ENCODE data around the gene ADGRG4. TPM values are rescaled to one million over a fixed set of nuclear protein-coding genes. Genes with fewer than 3 reads are reported as not detected.

ADGRG4 gene
- total RNA-seq, 2 donors from 2014 or later, result not detected

- Mint-ChIP-seq H3K4me3 (no peak overlapping the region), H3K27me3 (no peaks in the 10 kb centered on the region), H3K9me3 (no peaks in the 10 kb centered on the region), H3K4me1 (no peaks in the 10 kb centered on the region), H3K36me3 (ENCODE audit: low read depth) (no peaks in the 10 kb centered on the region), H3K27ac (no peak overlapping the region)
- ATAC-seq (replicated peaks), result no peak
These were observed 149.5 kb downstream of the ADGRG4 start for GRCh38 chrX:136450050-136450830.

GRCh38 chrX:136452614-136453013, 151.9 kb downstream of the ADGRG4 start:
- no peak for ATAC-seq (replicated peaks)
- Mint-ChIP-seq H3K27ac (no peak overlapping the region), H3K36me3 (ENCODE audit: low read depth) (no peaks in the 10 kb centered on the region), H3K4me1 (no peaks in the 10 kb centered on the region), H3K4me3 (no peak overlapping the region), H3K27me3 (no peaks in the 10 kb centered on the region), H3K9me3 (no peaks in the 10 kb centered on the region)

- H3K4me1 Mint-ChIP-seq, result no peaks in the 10 kb centered on the region
- no peaks in the 10 kb centered on the region for H3K9me3 Mint-ChIP-seq
- H3K36me3 Mint-ChIP-seq (ENCODE audit: low read depth), result no peaks in the 10 kb centered on the region
- no peaks in the 10 kb centered on the region for H3K27me3 Mint-ChIP-seq
- no peak overlapping the region for H3K27ac Mint-ChIP-seq
- no peak overlapping the region for H3K4me3 Mint-ChIP-seq
- no peak for ATAC-seq (replicated peaks)
These were observed 152.4 kb downstream of the ADGRG4 start for GRCh38 chrX:136453114-136453513.

DNA sequence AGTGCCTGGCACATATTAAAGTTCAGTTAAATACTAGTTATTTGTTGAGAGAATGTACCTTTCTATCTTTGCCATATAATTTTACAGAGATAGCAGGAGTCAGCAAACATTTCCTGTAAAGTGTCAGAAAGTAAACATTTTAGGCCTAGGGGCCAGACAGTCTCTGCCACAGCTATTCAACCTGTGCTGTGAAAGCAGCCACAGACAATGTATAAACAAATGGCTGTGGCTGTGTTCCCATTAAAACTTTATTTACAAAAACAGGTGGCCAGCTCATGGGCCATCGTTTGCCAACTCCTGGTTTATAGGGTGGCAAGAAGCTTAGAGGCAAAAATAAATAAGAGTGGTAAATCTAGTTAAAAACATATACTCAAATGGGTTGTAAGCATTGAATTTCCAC, 153.0 kb downstream of the ADGRG4 start:
- Mint-ChIP-seq H3K27me3 (no peaks in the 10 kb centered on the region), H3K9me3 (no peaks in the 10 kb centered on the region), H3K36me3 (ENCODE audit: low read depth) (no peaks in the 10 kb centered on the region), H3K27ac (no peak overlapping the region), H3K4me3 (no peak overlapping the region), H3K4me1 (no peaks in the 10 kb centered on the region)
- ATAC-seq (replicated peaks), result no peak

GRCh38 chrX:136456133-136456532, 155.4 kb downstream of the ADGRG4 start:
- H3K4me1 Mint-ChIP-seq, result no peaks in the 10 kb centered on the region
- H3K9me3 Mint-ChIP-seq, result no peaks in the 10 kb centered on the region
- H3K36me3 Mint-ChIP-seq (ENCODE audit: low read depth), result no peaks in the 10 kb centered on the region
- no peak overlapping the region for H3K27ac Mint-ChIP-seq
- no peak for ATAC-seq (replicated peaks)
- no peaks in the 10 kb centered on the region for H3K27me3 Mint-ChIP-seq
- H3K4me3 Mint-ChIP-seq, result no peak overlapping the region

- no peak overlapping the region for H3K4me3 Mint-ChIP-seq
- no peaks in the 10 kb centered on the region for H3K36me3 Mint-ChIP-seq (ENCODE audit: low read depth)
- ATAC-seq (replicated peaks), result no peak
- no peaks in the 10 kb centered on the region for H3K4me1 Mint-ChIP-seq
- H3K27ac Mint-ChIP-seq, result no peak overlapping the region
- no peaks in the 10 kb centered on the region for H3K9me3 Mint-ChIP-seq
- no peaks in the 10 kb centered on the region for H3K27me3 Mint-ChIP-seq
These were observed 156.6 kb downstream of the ADGRG4 start for GRCh38 chrX:136457303-136457917.

GRCh38 chrX:136464589-136464988, 163.8 kb downstream of the ADGRG4 start:
- no peak for ATAC-seq (replicated peaks)
- no peak overlapping the region for H3K27ac Mint-ChIP-seq
- no peaks in the 10 kb centered on the region for H3K9me3 Mint-ChIP-seq
- no peak overlapping the region for H3K4me3 Mint-ChIP-seq
- no peaks in the 10 kb centered on the region for H3K27me3 Mint-ChIP-seq
- no peaks in the 10 kb centered on the region for H3K4me1 Mint-ChIP-seq
- no peaks in the 10 kb centered on the region for H3K36me3 Mint-ChIP-seq (ENCODE audit: low read depth)

Other genes with a start within 250 kb of the ADGRG4 start
- gene FHL1, start 153.4 kb upstream of the ADGRG4 start, total RNA-seq, result 10 to 100 TPM; 19.0 to 27.5 TPM
- gene MAP7D3, start 49.6 kb upstream of the ADGRG4 start, total RNA-seq, result 10 to 100 TPM; 13.6 to 18.3 TPM
- gene BRS3, start 187.0 kb downstream of the ADGRG4 start, total RNA-seq, result not detected
- 10 to 100 TPM; 39.7 to 65.5 TPM for gene HTATSF1, start 196.6 kb downstream of the ADGRG4 start, total RNA-seq
- gene VGLL1, start 231.3 kb downstream of the ADGRG4 start, total RNA-seq, result not detected